SK-N-SH treated with all-trans-retinoic acid at 6 μM for 48 hours (cell line): ENCODE measurements around the gene COL6A3.

Experiments
- ARNTL ChIP-seq: fragments of 450-650 bp; formaldehyde crosslinking; IDR thresholded peaks from 2 replicates; pipeline ENCODE4 v1.5.0; 2020; ENCODE audit warnings: low read depth, mild to moderate bottlenecking, moderate library complexity, borderline replicate concordance
- CSDC2 ChIP-seq: fragments of 250-450 bp; sonication (Bioruptor Pico); IDR thresholded peaks from 2 replicates; pipeline ENCODE4 v1.5.0; 2020; ENCODE audit warnings: mild to moderate bottlenecking, moderate library complexity
- ISL1 ChIP-seq: fragments of 250-450 bp; sonication (Bioruptor Pico); IDR thresholded peaks from 2 replicates; pipeline ENCODE4 v2.1.2; 2022; ENCODE audit warnings: mild to moderate bottlenecking, moderate library complexity
- PPARA ChIP-seq: fragments of 250-450 bp; sonication (Bioruptor Pico); IDR thresholded peaks from 2 replicates; pipeline ENCODE4 v1.5.0; 2020; ENCODE audit warnings: mild to moderate bottlenecking, borderline replicate concordance
- RARB ChIP-seq: fragments of 250-450 bp; sonication (Bioruptor Pico); IDR thresholded peaks from 2 replicates; pipeline ENCODE4 v1.8.0; 2021; ENCODE audit warnings: mild to moderate bottlenecking, moderate library complexity
- TOX ChIP-seq: fragments of 250-450 bp; sonication (Bioruptor Pico); IDR thresholded peaks from 2 replicates; pipeline ENCODE4 v1.8.0; 2021; ENCODE audit warnings: mild to moderate bottlenecking, moderate library complexity, borderline replicate concordance
- ZC3H10 ChIP-seq: fragments of 250-450 bp; sonication (Bioruptor Pico); IDR thresholded peaks from 2 replicates; pipeline ENCODE4 v1.5.1; 2021; ENCODE audit warnings: mild to moderate bottlenecking, moderate library complexity
- ZFP3 ChIP-seq: fragments of 250-450 bp; sonication (Bioruptor Pico); IDR thresholded peaks from 2 replicates; pipeline ENCODE4 v1.5.0; 2020; ENCODE audit warnings: mild to moderate bottlenecking, moderate library complexity
- ZFP30 ChIP-seq: fragments of 450-650 bp; formaldehyde crosslinking; IDR thresholded peaks from 2 replicates; pipeline ENCODE4 v1.5.0; 2022; ENCODE audit warnings: mild to moderate bottlenecking, moderate library complexity
- TF ChIP-seq, protein P1 (sequence below): fragments of 250-450 bp; sonication (Bioruptor Pico); IDR thresholded peaks from 2 replicates; pipeline ENCODE4 v1.5.0; 2020; ENCODE audit warnings: mild to moderate bottlenecking, moderate library complexity
- TF ChIP-seq, protein P2 (sequence below): fragments of 250-450 bp; sonication (Bioruptor Pico); IDR thresholded peaks from 2 replicates; pipeline ENCODE4 v1.5.1; 2021; ENCODE audit warnings: mild to moderate bottlenecking, moderate library complexity
- TF ChIP-seq, protein P3 (sequence below): fragments of 250-450 bp; sonication (Bioruptor Pico); IDR thresholded peaks from 2 replicates; pipeline ENCODE4 v1.8.0; 2020; ENCODE audit warnings: mild to moderate bottlenecking, moderate library complexity, borderline replicate concordance
- TF ChIP-seq, protein P4 (sequence below): fragments of 250-450 bp; sonication (Bioruptor Pico); IDR thresholded peaks from 2 replicates; pipeline ENCODE4 v1.5.1; 2020; ENCODE audit warnings: low read depth, mild to moderate bottlenecking, moderate library complexity

DNA sequence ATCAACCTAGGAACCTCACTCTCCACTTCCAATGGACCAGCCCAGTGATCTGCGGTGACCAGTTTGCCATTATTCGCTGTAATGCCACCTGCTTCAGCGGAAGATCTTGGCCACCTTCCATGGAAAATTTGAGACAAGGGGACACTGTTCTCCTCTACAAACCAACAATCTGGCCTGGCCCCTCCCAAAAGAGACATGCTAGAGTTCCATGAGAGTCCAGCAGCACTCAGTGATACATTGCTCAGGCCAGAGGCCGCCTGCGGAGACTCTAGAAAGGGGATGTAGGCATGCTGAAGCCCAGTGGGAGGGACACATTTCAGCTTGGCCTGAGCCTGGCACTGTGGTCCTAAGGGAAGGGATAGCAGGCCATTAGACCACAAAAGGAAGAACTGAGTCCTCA, 58.3 kb downstream of the COL6A3 start:
- TF ChIP-seq, protein P1, sequence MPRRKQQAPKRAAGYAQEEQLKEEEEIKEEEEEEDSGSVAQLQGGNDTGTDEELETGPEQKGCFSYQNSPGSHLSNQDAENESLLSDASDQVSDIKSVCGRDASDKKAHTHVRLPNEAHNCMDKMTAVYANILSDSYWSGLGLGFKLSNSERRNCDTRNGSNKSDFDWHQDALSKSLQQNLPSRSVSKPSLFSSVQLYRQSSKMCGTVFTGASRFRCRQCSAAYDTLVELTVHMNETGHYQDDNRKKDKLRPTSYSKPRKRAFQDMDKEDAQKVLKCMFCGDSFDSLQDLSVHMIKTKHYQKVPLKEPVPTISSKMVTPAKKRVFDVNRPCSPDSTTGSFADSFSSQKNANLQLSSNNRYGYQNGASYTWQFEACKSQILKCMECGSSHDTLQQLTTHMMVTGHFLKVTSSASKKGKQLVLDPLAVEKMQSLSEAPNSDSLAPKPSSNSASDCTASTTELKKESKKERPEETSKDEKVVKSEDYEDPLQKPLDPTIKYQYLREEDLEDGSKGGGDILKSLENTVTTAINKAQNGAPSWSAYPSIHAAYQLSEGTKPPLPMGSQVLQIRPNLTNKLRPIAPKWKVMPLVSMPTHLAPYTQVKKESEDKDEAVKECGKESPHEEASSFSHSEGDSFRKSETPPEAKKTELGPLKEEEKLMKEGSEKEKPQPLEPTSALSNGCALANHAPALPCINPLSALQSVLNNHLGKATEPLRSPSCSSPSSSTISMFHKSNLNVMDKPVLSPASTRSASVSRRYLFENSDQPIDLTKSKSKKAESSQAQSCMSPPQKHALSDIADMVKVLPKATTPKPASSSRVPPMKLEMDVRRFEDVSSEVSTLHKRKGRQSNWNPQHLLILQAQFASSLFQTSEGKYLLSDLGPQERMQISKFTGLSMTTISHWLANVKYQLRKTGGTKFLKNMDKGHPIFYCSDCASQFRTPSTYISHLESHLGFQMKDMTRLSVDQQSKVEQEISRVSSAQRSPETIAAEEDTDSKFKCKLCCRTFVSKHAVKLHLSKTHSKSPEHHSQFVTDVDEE (CRISPR knock-in tag): no peak
- TF ChIP-seq TOX (no peak), ARNTL (CRISPR knock-in tag) (no peak), ISL1 (no peak), ZC3H10 (no peak), PPARA (CRISPR knock-in tag) (no peak), RARB (CRISPR knock-in tag) (no peak), CSDC2 (CRISPR knock-in tag) (no peak), ZFP3 (no peak), ZFP30 (CRISPR knock-in tag) (no peak)
- TF ChIP-seq, protein P2, sequence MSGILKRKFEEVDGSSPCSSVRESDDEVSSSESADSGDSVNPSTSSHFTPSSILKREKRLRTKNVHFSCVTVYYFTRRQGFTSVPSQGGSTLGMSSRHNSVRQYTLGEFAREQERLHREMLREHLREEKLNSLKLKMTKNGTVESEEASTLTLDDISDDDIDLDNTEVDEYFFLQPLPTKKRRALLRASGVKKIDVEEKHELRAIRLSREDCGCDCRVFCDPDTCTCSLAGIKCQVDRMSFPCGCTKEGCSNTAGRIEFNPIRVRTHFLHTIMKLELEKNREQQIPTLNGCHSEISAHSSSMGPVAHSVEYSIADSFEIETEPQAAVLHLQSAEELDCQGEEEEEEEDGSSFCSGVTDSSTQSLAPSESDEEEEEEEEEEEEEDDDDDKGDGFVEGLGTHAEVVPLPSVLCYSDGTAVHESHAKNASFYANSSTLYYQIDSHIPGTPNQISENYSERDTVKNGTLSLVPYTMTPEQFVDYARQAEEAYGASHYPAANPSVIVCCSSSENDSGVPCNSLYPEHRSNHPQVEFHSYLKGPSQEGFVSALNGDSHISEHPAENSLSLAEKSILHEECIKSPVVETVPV (CRISPR knock-in tag): no peak
- TF ChIP-seq, protein P3, sequence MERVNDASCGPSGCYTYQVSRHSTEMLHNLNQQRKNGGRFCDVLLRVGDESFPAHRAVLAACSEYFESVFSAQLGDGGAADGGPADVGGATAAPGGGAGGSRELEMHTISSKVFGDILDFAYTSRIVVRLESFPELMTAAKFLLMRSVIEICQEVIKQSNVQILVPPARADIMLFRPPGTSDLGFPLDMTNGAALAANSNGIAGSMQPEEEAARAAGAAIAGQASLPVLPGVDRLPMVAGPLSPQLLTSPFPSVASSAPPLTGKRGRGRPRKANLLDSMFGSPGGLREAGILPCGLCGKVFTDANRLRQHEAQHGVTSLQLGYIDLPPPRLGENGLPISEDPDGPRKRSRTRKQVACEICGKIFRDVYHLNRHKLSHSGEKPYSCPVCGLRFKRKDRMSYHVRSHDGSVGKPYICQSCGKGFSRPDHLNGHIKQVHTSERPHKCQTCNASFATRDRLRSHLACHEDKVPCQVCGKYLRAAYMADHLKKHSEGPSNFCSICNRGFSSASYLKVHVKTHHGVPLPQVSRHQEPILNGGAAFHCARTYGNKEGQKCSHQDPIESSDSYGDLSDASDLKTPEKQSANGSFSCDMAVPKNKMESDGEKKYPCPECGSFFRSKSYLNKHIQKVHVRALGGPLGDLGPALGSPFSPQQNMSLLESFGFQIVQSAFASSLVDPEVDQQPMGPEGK (CRISPR knock-in tag): no peak
- TF ChIP-seq, protein P4, sequence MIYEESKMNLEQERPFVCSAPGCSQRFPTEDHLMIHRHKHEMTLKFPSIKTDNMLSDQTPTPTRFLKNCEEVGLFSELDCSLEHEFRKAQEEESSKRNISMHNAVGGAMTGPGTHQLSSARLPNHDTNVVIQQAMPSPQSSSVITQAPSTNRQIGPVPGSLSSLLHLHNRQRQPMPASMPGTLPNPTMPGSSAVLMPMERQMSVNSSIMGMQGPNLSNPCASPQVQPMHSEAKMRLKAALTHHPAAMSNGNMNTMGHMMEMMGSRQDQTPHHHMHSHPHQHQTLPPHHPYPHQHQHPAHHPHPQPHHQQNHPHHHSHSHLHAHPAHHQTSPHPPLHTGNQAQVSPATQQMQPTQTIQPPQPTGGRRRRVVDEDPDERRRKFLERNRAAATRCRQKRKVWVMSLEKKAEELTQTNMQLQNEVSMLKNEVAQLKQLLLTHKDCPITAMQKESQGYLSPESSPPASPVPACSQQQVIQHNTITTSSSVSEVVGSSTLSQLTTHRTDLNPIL (CRISPR knock-in tag): no peak
